DMS153 treated with DMSO at 0.1 percent for 48 hours (cell line): Measurements from ENCODE around the gene PRPF38A.
A peak's percentile ranks its signal among the peaks of the same experiment; 100 is the strongest.

Experiments used
- DNase-seq: peaks from one replicate; lab custom pipeline; 2025; ENCODE audit not compliant: unreplicated experiment; lab: John Stamatoyannopoulos, UW

The PRPF38A gene

GRCh38 chr1:52393174-52393573, 11.2 kb upstream of the PRPF38A start:
- DNase-seq = no peak

DNA sequence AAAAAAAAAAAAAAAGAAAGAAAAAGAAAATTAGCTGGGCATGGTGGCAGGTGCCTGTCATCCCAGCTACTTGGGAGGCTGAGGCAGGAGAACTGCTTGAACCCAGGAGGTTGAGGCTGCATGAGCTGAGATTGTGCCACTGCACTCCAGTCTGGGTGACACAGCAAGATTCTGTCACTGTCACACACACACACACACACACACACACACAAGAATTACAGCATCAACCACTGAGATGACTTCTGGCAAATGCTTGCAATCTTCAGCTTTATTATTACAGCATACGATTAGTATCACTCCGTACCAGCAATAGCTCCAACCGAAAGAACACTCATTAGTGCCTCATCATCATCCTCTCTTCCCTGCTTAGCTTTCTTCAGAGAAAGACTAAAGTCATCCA, 4.8 kb upstream of the PRPF38A start:
- no peak for DNase-seq

GRCh38 chr1:52400131-52400530, 4.3 kb upstream of the PRPF38A start:
- no peak for DNase-seq

- DNase-seq = no peak
Measured at GRCh38 chr1:52402860-52403240, 1.6 kb upstream of the PRPF38A start.

GRCh38 chr1:52403566-52404115, 761 bp upstream of the PRPF38A start:
- peak; percentile 58 for DNase-seq

DNA sequence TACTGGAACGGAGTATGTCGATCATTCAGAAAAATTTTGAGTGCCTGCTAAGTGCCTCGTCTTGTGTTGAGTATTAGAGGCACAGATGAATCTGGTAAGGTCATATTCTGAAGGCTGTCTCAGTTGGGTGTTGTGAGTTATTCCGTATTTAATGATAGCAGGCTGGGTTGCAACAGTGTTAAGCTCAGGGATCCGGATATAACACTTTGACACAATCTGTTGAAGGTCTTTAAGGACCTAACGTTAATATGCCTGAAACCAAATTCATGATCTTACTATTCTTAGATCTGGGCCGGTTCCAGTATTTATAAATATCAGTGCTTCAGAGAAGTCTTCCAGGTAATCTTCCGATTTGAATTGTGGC, 555 bp downstream of the PRPF38A start:
- no peak for DNase-seq

DNA sequence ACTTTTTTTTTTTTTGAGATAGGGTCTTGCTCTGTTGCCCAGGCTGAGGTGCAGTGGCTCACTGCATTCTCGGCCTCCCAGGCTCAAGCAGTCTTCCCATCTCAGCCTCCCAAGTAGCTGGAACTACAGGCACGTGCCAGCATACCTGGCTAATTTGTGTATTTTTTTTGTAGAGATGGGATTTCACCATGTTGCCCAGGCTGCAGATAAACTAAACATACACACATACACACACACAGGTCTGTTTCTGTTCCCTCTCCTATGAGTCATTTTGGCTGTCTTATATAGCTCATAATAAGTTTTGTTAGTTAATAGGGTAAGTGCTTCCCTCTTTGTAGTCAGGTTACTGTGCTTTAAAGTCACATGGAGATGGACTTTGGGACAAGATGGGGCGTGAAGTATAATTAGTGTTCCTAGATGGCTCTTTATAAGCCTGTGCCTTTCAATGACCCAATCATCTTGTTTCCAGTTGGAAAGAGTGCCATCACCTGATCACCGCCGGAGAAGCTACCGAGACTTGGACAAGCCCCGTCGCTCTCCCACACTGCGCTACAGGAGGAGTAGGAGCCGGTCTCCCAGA, 9.1 kb downstream of the PRPF38A start:
- no peak for DNase-seq

DNA sequence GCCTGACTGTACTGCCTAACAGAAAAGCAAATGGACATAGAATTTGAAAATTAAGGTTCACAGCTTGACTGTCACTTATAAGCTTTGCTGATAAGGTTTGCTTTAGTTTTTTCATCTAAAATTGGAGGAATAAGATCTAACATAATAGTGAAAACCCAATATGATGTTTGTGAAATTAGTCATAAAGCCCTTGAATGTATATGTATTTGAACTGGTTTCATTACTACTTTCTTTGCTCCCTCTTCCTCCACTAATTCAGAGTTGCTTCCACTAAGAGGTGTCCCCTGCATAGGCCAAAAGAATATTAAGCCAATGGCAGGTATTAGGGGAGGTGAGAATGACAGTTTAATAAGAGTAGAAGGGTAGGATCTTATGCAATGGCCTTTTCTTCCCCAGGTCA, 10.5 kb downstream of the PRPF38A start:
- DNase-seq = no peak

DNA sequence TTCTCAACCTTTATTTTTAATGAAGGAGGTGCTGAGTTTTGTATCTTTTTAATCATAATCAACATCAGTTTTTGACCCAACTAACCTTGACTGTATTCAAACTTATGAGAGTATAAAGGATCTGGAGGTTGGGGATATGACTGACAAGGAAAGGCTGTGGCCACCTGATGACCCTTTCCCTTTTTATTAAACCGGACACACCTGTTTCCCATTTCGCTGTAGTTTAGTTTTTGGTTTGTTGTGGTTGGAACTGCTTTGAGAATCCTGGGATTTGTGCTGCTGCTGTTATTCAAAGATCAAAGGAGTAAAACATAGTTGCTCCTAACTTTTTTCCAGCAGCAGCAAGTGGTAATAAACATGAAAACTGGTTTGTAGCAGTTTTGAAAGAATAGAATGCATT, 12.4 kb downstream of the PRPF38A start:
- DNase-seq = no peak

- no peak for DNase-seq
Measured at GRCh38 chr1:52420713-52421112, 16.3 kb downstream of the PRPF38A start.

DNA sequence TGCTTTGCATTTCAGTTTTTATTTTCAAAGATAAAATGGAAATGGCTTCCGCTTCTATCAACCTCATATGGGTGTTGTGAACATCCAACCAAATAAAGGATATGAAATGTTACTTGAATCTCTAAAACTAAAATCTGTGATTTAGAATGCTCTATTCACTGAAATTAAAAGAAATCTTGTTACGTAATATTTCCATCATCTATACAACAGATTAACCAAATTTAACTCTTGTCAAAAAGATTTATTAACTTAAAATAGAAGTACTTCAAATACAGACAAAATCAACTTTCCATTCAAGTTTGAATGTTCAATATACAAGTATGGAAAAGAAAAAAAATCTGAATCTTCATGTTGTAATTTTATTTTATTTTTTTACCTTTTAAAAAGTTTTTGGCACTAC, 18.7 kb downstream of the PRPF38A start:
- DNase-seq = no peak

GRCh38 chr1:52423771-52424170, 19.4 kb downstream of the PRPF38A start:
- no peak for DNase-seq

DNA sequence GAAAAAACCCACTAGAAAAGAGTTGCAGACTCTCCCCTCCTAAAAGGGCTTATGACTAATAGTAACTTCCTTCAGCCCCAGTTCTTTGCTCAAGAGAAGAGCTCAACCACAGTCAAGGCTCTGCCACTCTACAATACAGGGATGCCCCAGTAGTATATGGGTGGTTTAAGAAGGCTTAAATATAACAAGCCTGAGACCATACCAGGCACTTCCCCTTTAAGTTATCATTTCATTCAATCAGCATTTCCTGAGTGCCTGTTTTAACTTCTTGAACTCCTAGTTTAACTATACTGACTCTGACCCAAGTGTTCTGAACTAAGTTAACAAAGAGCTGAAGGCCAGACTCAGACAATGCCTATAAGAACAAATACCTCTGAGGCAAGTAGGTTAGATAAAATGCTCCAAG, 19.8 kb downstream of the PRPF38A start:
- DNase-seq = no peak

DNA sequence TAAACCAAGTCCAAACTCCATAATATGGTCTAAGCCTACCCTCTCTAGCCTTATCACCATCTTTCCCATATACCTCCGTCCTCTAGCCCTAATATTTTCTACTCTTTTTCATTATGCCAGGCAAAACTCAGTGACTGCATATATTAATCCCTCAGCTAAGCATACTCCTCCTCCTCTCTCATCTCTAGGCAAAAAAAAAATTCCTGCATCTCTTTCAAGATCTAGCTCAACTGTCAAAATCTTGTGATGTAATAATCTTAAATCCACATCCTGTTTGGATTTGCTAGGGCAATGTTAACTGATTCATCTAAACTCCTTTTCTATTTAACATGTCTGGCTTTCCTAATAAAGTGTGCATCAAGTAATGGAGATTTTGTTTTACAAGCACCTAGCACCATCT, 20.4 kb downstream of the PRPF38A start:
- no peak for DNase-seq

- no peak for DNase-seq
Measured at GRCh38 chr1:52426371-52426770, 22.0 kb downstream of the PRPF38A start.

GRCh38 chr1:52427152-52427551, 22.8 kb downstream of the PRPF38A start:
- no peak for DNase-seq

DNA sequence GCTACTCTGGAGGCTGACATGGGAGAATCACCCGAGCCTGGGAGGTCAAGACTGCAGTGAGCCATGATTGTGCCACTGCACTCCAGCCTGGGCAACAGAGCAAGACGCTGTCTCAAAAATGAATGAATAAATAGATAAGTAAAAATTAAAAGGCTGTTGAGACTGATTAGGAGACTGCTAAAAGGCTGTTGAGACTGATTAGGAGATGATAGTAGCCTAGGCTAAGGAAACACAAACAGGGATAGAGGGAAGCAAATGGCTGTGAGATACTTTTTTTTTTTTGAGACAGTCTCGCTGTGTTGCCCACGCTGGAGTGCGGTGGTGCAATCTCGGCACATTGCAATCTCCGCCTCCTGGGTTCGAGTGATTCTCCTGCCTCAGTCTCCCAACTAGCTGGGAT, 28.4 kb downstream of the PRPF38A start:
- no peak for DNase-seq

GRCh38 chr1:52435211-52435610, 30.8 kb downstream of the PRPF38A start:
- DNase-seq = no peak

DNA sequence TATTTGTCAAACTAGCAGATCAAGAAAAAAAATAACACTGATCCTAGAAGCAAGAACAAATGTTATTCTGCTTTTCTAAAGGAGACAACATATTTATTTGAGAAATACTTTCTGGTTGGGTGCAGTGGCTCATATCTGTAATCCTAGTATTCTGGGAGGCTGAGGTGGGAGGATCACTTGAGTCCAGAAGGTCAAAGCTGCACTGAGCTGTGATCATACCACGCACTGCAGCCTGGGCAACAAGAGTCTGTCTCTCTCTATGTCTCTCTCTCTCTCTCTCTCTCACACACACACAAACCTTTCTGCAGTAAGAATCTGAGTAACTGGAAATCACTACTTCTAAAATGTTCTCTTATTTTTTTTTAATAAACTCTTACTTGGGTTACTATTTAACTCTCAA, 31.2 kb downstream of the PRPF38A start:
- DNase-seq = no peak

GRCh38 chr1:52436817-52437216, 32.4 kb downstream of the PRPF38A start:
- DNase-seq = no peak

GRCh38 chr1:52439976-52440375, 35.6 kb downstream of the PRPF38A start:
- no peak for DNase-seq

DNA sequence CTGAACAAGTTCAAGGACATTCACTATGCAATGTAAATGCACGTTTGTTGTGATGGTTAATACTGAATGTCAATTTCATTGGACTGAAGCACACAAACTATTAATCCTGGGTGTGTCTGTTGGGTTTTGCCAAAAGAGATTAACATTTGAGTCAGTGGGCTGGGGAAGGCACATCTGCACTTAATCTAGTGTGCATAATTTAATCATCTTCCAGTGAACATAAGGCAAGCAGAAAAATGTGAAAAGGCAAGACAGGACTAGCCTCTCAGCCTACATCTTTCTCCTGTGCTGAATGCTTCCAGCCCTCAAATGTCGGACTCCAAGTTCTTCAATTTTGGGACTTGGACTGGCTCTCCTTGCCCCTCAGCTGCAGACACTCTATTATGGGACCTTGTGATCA, 40.1 kb downstream of the PRPF38A start:
- no peak for DNase-seq

- DNase-seq = no peak
Measured at GRCh38 chr1:52454127-52454526, 49.7 kb downstream of the PRPF38A start.

GRCh38 chr1:52454779-52455178, 50.4 kb downstream of the PRPF38A start:
- no peak for DNase-seq
